DMS 273 (cell line): ENCODE results near the gene COL6A1.
"Not testable (repeated sequence)": the region's sequence is repeated elsewhere in the genome, so short reads cannot be mapped to it uniquely, and the experiment has no call there.

Experiments
- DNase-seq: peaks from one replicate; lab custom pipeline; 2025; ENCODE audit not compliant: unreplicated experiment; lab: John Stamatoyannopoulos, UW

COL6A1 gene

DNA sequence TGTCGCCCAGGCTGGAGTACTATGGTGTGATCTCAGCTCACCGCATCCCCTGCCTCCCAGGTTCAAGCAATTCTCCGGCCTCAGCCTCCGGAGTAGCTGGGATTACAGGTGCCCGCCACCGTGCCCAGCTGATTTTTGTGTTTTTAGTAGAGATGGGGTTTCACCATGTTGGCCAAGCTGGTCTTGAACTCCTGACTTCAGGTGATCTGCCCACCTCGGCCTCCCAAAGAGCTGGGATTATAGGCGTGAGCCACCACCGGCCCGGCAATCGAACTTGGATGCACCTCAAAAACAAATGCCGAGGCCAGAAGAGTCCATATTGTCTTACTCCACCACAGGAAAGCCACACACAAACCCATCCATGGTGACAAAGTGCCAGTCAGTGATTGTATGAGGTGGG lies 65.3 kb downstream of the COL6A1 start:
- DNase-seq = not testable (repeated sequence)

DNA sequence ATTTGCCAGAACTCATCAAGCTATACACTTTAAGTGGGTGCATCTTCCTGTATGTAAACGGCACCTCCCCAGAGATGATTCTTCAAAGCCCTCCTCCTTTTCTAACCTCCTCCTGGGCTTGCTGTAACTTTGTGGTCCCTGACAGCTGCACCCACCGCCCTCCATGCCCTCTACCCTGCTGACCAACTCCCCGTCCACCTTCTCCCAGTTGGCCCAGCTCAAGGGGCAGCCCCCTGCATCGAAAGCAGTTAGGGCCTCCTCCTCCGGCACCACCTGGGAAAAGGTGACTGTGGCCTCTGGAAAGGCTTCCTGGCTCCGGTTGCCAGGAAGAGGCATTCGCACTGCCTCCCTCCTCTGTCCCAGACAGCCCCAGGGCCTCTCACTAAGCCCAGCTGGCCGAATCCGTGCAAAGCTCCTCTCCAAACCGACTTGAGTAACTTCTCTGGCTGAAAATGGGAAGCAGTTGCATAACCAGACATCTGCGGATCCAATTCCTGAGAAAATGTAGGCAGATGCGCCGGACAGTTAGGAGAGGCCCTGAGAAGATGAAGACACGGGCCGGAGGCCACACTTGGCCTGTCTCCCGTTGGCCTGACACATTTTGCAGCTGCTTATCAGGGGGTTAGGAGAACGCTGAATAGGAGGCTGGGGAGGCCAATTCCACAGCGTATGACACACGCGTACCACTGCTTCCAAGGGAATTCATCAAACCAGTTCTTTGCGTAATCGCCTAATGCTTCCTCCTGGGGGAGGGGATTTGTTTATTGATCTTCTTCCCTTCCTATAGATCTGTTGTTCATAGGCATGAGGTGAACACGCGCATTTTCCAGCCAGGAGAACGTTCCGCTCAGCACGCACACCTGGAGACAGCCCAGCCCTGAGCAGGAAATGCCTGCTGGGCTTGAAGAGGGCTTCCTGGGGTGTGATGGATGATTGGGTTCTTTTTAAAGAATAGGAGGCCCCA lies 67.6 kb downstream of the COL6A1 start:
- DNase-seq = peak; percentile 23

DNA sequence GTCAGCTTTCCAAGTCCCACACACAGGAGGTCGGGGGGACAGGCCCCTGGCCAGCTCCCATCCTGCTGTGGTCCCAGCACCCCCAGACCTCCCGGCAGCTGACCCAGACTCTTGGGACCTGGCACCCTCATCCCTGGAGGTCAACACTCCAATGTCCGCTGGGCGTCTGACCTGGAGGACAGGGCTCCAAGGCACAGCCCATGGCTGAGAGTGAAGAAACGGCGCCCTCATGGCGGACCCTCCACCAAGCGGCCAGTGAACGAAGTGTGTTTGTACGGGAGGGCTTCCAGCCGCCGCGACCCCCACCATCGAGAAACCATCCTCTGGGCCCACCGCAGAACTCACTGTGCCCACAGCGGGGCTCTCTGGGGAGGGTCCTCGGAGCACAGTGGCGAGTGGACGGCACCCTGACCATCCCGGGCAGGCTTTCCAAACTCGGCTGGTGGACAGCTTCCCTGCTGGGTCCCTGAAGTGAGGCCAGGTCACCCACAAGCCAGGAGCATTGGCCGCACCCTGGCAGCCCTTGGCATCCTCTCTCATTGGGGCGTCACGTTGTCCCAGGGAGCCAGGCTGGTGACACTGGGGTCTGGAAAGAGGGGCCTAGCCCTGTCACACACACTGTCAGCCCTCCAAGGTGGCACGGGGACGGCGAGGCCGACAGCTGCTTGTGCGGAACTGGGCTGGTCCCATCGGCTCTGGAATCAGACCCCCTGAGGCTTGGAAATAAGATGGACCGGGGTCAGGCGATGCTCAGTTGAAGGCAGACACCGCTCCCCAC lies 68.5 kb downstream of the COL6A1 start:
- DNase-seq = no peak

DNA sequence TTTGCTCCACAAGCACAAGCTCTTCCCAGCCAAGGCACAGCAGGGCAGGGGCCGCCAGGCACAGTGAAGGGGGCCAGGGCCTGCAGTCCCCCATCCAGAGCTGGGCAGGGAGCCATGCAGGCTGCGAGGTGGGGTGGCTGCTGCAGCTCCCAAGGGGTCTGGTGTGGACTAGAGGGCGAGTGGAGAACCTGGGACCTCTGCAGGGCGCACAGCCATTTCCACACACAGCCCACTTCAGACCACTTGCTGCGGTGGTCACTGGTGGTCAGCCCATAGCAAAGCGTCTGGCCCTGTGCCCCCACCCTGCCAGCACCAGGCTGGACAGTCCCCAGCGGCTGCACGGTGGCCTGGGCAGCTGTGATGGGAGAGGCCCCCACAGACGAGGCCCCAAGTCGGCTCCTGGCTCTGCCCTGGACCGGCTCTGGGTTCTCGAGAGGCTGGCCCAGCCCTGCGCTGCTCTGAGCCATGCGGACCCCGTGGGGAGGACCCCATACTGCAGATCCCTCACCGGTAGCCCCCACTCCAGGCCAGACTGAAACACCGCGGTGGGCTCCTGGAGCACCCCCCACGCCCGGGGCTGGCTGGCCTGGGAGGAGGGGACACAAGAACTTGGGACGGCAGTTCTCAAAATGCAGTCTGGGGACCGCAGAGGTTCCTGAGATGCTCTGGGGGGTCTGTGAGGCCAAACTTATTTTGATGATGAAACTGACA lies 69.3 kb downstream of the COL6A1 start:
- DNase-seq = no peak

DNA sequence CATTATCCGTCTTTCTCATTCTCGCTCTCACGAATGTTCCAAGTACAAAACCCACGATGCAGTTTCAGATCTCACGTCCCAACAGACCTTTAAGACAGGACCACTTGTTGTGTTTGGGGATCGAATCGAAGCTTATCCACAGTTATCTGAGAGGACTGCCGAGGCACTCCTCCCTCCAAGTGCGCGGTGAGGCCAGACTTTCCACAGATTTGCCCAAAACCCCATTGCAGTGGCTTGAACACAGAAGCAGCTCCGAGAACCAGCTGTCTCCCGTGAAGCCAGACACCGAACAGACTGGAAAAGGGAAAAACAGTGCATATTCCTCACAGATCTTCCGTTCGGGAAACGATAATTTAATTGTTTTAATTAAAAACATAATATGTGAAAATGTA lies 69.8 kb downstream of the COL6A1 start:
- no peak for DNase-seq

DNA sequence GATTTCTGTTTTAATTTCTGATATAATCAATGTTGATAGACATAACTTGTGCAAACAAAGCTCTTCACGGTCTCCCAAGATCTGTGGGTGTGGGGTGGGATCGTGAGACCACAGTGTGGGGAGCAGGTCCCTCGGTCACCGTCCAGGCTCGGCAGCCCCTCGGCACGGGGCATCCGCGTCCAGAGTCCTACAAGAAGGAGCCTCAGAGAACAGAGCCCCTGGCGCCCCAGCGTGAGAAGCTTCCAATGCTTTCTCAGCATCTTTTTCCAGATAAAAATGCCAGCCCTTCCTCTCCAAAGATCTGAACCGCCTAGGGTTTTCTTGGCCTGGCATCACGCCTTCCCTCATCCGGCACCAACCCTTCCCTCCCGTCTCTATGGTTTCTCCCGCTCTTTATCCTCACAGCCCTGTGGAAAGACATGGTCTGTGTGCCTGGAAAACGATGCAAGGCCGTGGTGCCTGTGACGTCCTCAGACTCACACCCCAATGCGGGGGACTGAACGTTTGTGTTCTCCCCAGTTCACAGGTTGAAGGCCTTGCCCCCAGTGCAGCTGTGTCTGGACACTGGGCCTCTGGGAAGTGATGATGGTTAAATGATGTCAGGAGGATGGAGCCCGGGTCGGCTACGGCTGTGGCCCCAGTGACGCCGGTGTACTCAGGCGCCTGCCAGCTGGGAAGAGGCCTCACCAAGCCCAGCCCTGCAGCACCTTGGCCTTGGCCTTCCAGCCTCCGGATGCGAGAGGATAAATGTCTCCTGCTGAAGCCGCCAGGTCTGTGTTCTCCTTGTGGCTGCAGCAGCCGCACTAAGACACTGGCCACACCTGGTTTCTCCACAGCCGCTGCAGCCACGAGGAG lies 70.5 kb downstream of the COL6A1 start:
- no peak for DNase-seq

DNA sequence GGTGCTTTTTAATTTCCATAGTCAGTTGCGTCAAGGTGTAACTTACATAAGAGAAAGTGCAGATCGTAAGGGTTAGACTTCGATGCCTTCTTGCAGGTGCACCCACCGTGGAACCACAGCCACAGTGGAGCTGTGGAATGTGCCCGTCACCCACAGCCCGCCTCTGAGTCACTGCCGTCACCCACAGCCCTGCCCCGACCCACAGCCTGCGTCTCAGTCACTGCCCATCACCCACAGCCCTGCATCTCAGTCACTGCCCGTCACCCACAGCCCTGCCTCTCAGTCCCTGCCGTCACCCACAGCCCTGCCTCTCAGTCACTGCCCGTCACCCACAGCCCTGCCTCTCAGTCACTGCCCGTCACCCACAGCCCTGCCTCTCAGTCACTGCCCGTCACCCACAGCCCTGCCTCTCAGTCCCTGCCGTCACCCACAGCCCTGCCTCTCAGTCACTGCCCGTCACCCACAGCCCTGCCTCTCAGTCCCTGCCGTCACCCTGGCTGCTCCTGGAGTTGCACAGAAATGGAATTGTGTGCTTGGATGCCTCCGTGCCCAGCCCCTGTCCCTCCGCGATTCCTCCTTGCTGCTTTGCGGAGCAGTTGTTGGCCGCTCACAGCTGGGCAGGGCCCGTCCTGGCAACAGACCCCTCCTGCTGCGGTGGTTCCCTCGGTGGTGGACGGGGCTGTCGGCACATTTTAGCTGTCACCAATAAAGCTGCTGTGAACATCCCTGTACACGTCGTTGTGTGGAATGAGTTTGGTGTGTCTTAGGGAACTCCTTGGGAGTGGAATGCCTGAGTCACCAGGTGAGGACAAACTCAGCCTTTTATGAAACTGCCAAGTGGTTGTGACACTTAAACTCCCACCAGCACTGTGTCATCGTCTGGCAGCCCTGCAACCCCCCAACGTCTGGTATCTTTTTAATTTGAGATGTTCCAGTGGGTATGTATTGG lies 71.4 kb downstream of the COL6A1 start:
- DNase-seq = no peak

DNA sequence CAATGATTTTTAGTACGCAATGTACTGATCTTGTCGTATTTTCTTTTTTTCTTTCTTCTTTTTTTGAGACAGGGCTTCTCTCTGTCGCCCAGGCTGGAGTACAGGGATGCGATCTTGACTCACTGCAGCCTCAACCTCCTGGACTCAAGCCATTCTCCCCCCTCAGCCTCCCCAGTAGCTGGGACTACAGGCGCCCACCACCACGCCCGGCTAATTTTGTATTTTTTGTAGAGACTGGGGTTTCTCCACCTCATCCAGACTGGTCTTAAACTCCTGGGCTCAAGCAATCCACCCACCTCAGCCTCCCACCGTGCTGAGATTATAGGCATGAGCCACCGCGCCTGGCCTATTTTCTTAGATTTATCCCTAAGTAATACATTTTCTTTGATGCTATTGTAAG lies 72.5 kb downstream of the COL6A1 start:
- no peak for DNase-seq

DNA sequence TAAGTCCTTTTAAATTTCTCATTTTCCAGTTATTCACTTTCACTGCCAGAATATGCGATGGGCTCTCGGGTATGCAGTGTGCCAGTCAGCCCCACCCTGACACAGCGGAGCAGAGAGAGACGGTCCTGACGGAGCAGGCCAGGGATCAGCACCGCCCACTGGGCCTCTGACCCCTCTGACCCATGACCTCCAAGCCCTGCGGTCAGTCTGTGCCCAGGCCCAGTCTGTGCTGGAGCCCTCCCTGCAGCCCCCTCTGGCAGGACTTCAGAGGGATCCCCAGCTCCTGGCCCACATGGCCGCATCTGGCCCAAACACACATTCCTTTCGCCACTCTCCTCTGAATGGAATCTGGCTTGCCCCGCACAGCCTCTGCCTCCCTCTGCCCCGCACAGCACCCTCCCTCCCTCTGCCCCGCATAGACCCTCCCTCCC lies 72.9 kb downstream of the COL6A1 start:
- no peak for DNase-seq
